Neural crest cell (in vitro differentiated cells): ENCODE results near the gene STK35. TPM values are rescaled to one million over a fixed set of nuclear protein-coding genes. Genes with fewer than 3 reads are reported as not detected.
"Not testable (repeated sequence)": the region's sequence is repeated elsewhere in the genome, so short reads cannot be mapped to it uniquely, and the experiment has no call there.

ENCODE experiments used
- DNase-seq: peaks from one replicate; pipeline ENCODE4 v3.0.0; 2021; ENCODE audit warnings: low read depth, mixed read lengths, low spot score
- H3K27ac Mint-ChIP-seq: one replicate; pipeline ENCODE4 v1.8.0; 2021; ENCODE audit warnings: mild to moderate bottlenecking, mixed read lengths; ENCODE audit not compliant: unreplicated experiment
- H3K27me3 Mint-ChIP-seq: 2 replicates; pipeline ENCODE4 v1.8.0; 2021; ENCODE audit warnings: low read depth, mild to moderate bottlenecking, mixed read lengths
- H3K36me3 Mint-ChIP-seq: 2 replicates; pipeline ENCODE4 v1.8.0; 2021; ENCODE audit warnings: low read depth, mild to moderate bottlenecking, mixed read lengths
- H3K4me1 Mint-ChIP-seq: 2 replicates; pipeline ENCODE4 v1.8.0; 2021; ENCODE audit warnings: mixed read lengths
- H3K4me3 Mint-ChIP-seq: one replicate; pipeline ENCODE4 v1.8.0; 2021; ENCODE audit warnings: mild to moderate bottlenecking, mixed read lengths
- H3K9me3 Mint-ChIP-seq: 2 replicates; pipeline ENCODE4 v1.8.0; 2021; ENCODE audit warnings: mixed read lengths
- total RNA-seq: library from RNA; stranded (reverse); gene quantifications from 2 replicates; pipeline ENCODE4 v1.2.1, GENCODE V29; 2021
- TF ChIP-seq, protein P1 (sequence below): fragments of 200-600 bp; sonication (generic); conservative IDR thresholded peaks from 2 replicates; pipeline ENCODE4 v1.5.0; 2021; ENCODE audit warnings: antibody characterized with exemption, mild to moderate bottlenecking

Gene STK35
- total RNA-seq, 1 donor from 2014 or later = 35.7 TPM

DNA sequence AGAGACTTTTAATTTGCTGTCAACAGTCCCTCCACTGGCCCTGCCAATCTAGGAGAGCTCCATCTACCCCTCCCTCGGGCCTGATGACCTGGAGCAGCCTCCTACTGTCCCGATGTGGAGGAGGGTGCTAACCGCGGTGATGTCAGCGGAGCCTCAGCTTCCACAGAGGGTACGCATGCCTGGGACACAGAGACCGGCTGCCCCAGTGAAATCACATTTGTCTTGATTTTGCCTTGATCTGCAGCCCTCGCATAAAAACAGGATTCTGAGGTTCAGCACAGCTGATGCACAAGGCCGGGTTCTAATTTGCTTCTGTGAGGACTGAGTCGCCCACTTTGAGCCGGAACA, 77.6 kb downstream of the STK35 start:
- DNase-seq = no peak
- TF ChIP-seq, protein P1, sequence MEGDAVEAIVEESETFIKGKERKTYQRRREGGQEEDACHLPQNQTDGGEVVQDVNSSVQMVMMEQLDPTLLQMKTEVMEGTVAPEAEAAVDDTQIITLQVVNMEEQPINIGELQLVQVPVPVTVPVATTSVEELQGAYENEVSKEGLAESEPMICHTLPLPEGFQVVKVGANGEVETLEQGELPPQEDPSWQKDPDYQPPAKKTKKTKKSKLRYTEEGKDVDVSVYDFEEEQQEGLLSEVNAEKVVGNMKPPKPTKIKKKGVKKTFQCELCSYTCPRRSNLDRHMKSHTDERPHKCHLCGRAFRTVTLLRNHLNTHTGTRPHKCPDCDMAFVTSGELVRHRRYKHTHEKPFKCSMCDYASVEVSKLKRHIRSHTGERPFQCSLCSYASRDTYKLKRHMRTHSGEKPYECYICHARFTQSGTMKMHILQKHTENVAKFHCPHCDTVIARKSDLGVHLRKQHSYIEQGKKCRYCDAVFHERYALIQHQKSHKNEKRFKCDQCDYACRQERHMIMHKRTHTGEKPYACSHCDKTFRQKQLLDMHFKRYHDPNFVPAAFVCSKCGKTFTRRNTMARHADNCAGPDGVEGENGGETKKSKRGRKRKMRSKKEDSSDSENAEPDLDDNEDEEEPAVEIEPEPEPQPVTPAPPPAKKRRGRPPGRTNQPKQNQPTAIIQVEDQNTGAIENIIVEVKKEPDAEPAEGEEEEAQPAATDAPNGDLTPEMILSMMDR = no peak

DNA sequence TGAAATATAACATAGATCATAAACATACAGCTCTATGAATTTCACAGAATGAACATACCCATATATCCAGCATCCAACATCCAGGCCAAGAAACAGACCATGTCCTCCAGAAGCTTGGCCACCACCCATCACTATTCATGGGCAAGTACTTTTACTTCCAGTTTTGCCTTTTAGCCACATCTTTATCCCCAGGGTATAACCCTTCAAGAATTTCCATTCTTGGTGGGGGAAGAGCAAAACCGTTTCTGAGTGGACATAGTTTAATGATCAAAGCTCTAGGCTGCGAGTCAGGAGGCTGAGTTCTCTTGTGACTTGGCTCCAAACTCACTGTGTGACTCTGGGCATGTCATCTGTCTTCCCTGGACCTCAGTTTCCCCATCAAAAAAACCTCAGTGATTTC, 78.3 kb downstream of the STK35 start:
- no peaks in the 10 kb centered on the region for H3K36me3 Mint-ChIP-seq
- no peak overlapping the region for H3K27ac Mint-ChIP-seq
- TF ChIP-seq, protein P1 = no peak
- no peaks in the 10 kb centered on the region for H3K9me3 Mint-ChIP-seq
- no peak overlapping the region for H3K4me3 Mint-ChIP-seq
- H3K4me1 Mint-ChIP-seq = no peaks in the 10 kb centered on the region
- DNase-seq = no peak
- H3K27me3 Mint-ChIP-seq = peaks cover 5% of the 10 kb centered on the region

More for the DNA sequence above, 77.6 kb downstream of the STK35 start:
- Mint-ChIP-seq H3K27me3 (peaks cover 7% of the 10 kb centered on the region), H3K9me3 (no peaks in the 10 kb centered on the region), H3K27ac (no peak overlapping the region), H3K36me3 (no peaks in the 10 kb centered on the region), H3K4me1 (no peaks in the 10 kb centered on the region), H3K4me3 (no peak overlapping the region)

DNA sequence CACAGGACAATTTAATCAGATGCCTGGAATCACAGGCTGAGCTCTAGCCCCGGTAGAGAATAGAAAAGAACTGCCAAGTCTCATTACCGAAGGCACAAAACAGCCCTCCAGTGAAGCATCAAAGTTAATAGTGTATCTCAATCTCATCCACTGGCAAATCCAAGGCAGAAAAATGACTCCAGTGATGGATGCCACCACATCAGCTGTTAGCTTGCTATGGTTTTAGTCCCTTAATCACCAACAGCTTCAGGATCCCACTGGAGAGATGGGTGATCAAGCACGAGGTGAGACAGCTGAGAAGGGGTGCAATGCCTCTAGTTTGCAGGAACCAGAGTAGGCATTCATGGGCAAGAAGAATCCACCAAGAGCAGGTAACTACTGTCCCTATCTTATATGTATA, 81.8 kb downstream of the STK35 start:
- no peaks in the 10 kb centered on the region for H3K4me1 Mint-ChIP-seq
- no peak for DNase-seq
- H3K9me3 Mint-ChIP-seq = peaks cover 2% of the 10 kb centered on the region
- no peaks in the 10 kb centered on the region for H3K27me3 Mint-ChIP-seq
- TF ChIP-seq, protein P1 = no peak
- no peak overlapping the region for H3K27ac Mint-ChIP-seq
- H3K4me3 Mint-ChIP-seq = no peak overlapping the region
- H3K36me3 Mint-ChIP-seq = no peaks in the 10 kb centered on the region

DNA sequence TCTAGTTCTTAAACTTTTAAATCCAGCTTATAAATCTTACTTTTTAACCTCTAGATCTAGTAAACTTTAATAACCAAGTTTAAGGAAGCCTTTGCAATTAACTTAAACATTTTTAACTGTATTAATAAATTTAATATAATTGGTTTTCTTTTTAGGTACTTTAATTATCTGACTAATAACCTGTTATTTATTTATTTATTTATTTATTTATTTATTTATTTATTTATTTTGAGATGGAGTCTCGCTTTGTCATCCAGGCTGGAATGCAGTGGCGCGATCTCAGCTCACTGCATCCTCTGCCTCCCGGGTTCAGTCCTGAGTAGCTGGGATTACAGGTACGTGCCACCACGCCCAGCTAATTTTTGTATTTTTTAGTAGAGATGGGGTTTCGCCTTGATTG, 83.3 kb downstream of the STK35 start:
- not testable (repeated sequence) for DNase-seq, H3K27me3 Mint-ChIP-seq, H3K4me1 Mint-ChIP-seq, H3K27ac Mint-ChIP-seq, H3K9me3 Mint-ChIP-seq, H3K36me3 Mint-ChIP-seq, H3K4me3 Mint-ChIP-seq

DNA sequence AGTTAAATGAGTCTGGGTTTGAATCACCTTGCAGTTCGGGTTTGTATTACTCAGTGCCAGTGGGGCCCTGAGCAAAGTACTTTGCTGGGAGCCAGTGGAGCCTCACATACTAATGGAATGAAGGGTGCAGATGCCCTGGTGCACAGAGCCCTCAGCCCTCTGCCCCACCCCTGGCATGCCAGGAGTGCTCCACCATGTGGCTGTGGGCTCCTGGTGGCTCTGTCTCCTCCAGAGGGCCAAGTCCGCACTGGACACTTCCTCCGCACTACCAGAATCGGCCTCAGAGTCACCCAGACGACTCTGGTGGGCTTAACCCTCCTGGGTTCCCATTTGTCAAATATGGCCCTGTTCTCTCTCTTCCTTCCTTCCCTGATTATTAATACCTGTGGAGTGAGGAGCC, 94.0 kb downstream of the STK35 start:
- Mint-ChIP-seq H3K27ac (no peak overlapping the region), H3K4me1 (peaks cover 24% of the 10 kb centered on the region), H3K27me3 (peaks cover 2% of the 10 kb centered on the region), H3K36me3 (no peaks in the 10 kb centered on the region), H3K9me3 (no peaks in the 10 kb centered on the region), H3K4me3 (no peak overlapping the region)
- no peak for DNase-seq
- TF ChIP-seq, protein P1 = no peak

DNA sequence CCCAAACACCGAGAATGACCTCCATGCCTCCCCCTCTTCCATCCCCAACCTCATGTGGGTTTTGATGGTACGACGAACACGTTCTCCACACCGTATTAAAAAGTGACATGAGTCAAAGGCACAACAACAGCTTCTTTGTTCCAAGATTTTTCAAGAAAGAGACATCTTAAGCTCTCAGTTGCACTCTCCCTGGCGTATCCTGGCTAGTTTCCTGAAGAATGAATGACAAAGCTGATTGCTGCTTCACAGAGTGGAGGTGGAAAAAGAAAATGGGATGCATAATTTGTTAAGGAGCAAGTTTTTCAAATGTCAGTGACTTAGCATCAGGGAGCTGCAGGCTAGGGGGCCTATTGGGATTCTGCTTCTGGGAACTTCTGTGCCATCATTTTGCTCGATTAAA, 95.5 kb downstream of the STK35 start:
- no peaks in the 10 kb centered on the region for H3K27me3 Mint-ChIP-seq
- TF ChIP-seq, protein P1 = no peak
- peaks cover 34% of the 10 kb centered on the region for H3K4me1 Mint-ChIP-seq
- no peak overlapping the region for H3K4me3 Mint-ChIP-seq
- DNase-seq = no peak
- no peaks in the 10 kb centered on the region for H3K9me3 Mint-ChIP-seq
- H3K27ac Mint-ChIP-seq = peak overlapping the region; percentile 76
- no peaks in the 10 kb centered on the region for H3K36me3 Mint-ChIP-seq

Other genes with a start within 250 kb of the STK35 start
- gene SIRPA, start 206.4 kb upstream of the STK35 start, total RNA-seq = 10.2 and 10.7 TPM in 2 replicates
- 0.55 and 0.63 TPM in 2 replicates for gene PDYN, start 107.8 kb upstream of the STK35 start, total RNA-seq
- gene TGM3, start 194.2 kb downstream of the STK35 start, total RNA-seq = 0.23 and 0.43 TPM in 2 replicates